Activated CD8-positive, alpha-beta memory T cell treated with anti-CD3 and anti-CD28 coated beads, Interleukin-2, amount 50 U/mL, for 1 hour (primary cell): Measurements from ENCODE around the gene NEO1.

ENCODE experiments used
- DNase-seq: peaks from one replicate; pipeline ENCODE4 v3.0.0-alpha.2; 2020; ENCODE audit errors: extremely low read depth

NEO1 gene

GRCh38 chr15:73051807-73052652 lies at the start of gene NEO1:
NEO1 (plus strand) TSS chr15:73052463; CDS start chr15:73052676, 213 bp downstream.
- DNase-seq = peak; percentile 26

GRCh38 chr15:73004462-73004861 lies 47.8 kb upstream of the NEO1 start:
- no peak for DNase-seq

- DNase-seq = no peak
Observed at GRCh38 chr15:73005032-73005431, 47.2 kb upstream of the NEO1 start.

GRCh38 chr15:73005446-73005845 lies 46.8 kb upstream of the NEO1 start:
- no peak for DNase-seq

GRCh38 chr15:73006523-73006922 lies 45.7 kb upstream of the NEO1 start:
- no peak for DNase-seq

GRCh38 chr15:73009066-73010056 lies 42.9 kb upstream of the NEO1 start:
- no peak for DNase-seq

GRCh38 chr15:73010154-73011152 lies 41.8 kb upstream of the NEO1 start:
- DNase-seq = no peak

GRCh38 chr15:73014904-73015303 lies 37.4 kb upstream of the NEO1 start:
- no peak for DNase-seq

GRCh38 chr15:73015493-73015892 lies 36.8 kb upstream of the NEO1 start:
- no peak for DNase-seq

- DNase-seq = no peak
Observed at GRCh38 chr15:73017987-73018386, 34.3 kb upstream of the NEO1 start.

- no peak for DNase-seq
Observed at GRCh38 chr15:73019154-73019553, 33.1 kb upstream of the NEO1 start.

GRCh38 chr15:73019601-73020146 lies 32.6 kb upstream of the NEO1 start:
- DNase-seq = no peak

- DNase-seq = no peak
Observed at GRCh38 chr15:73021139-73021621, 31.1 kb upstream of the NEO1 start.

- DNase-seq = no peak
Observed at GRCh38 chr15:73022161-73022560, 30.1 kb upstream of the NEO1 start.

GRCh38 chr15:73023071-73023470 lies 29.2 kb upstream of the NEO1 start:
- no peak for DNase-seq

GRCh38 chr15:73024168-73024567 lies 28.1 kb upstream of the NEO1 start:
- no peak for DNase-seq

- DNase-seq = no peak
Observed at GRCh38 chr15:73026511-73027054, 25.7 kb upstream of the NEO1 start.

- no peak for DNase-seq
Observed at GRCh38 chr15:73028031-73028430, 24.2 kb upstream of the NEO1 start.

- no peak for DNase-seq
Observed at GRCh38 chr15:73028831-73029451, 23.3 kb upstream of the NEO1 start.

GRCh38 chr15:73030122-73030679 lies 22.1 kb upstream of the NEO1 start:
- DNase-seq = no peak
